GM23338 (cell line): ENCODE measurements around the gene PIK3AP1. TPM values are rescaled to one million over a fixed set of nuclear protein-coding genes. Genes with fewer than 3 reads are reported as not detected.

ENCODE experiments used
- ATAC-seq: fragments of 200-7000 bp; cut with Tn5 transposase; 3 replicates; pipeline ENCODE4 v1.9.1; 2020
- DNase-seq: peaks from one replicate; pipeline ENCODE4 v3.0.0-alpha.2; 2015; ENCODE audit warnings: low spot score
- H2AFZ ChIP-seq: fragments of 200-600 bp; sonication (generic); 2 replicates; pipeline ENCODE4 v1.8.0; 2016; ENCODE audit warnings: antibody characterized with exemption, mild to moderate bottlenecking, moderate library complexity
- H3F3A ChIP-seq: fragments of 200-600 bp; sonication (generic); replicated peaks from 2 replicates; pipeline ENCODE4 v1.8.0; 2017; ENCODE audit warnings: antibody characterized with exemption, mixed run types, low read depth
- H3K27ac ChIP-seq: fragments of 200-600 bp; sonication (generic); 2 replicates; pipeline ENCODE4 v1.6.1; 2016; ENCODE audit warnings: low read depth
- H3K27me3 ChIP-seq: fragments of 200-600 bp; sonication (generic); 2 replicates; pipeline ENCODE4 v1.8.0; 2016; ENCODE audit warnings: mild to moderate bottlenecking, mixed run types, moderate library complexity; ENCODE audit not compliant: insufficient read depth
- H3K36me3 ChIP-seq: fragments of 200-600 bp; sonication (generic); 2 replicates; pipeline ENCODE4 v1.8.0; 2016; ENCODE audit warnings: mild to moderate bottlenecking; ENCODE audit not compliant: insufficient read depth
- H3K4me1 ChIP-seq: fragments of 200-600 bp; sonication (generic); 2 replicates; pipeline ENCODE4 v1.8.0; 2016; ENCODE audit warnings: mild to moderate bottlenecking, moderate library complexity; ENCODE audit not compliant: insufficient read depth
- H3K4me2 ChIP-seq: fragments of 200-600 bp; sonication (generic); 2 replicates; pipeline ENCODE4 v1.7.1; 2017; ENCODE audit warnings: mixed run types
- H3K4me3 ChIP-seq: fragments of 200-600 bp; sonication (generic); 2 replicates; pipeline ENCODE4 v1.6.1; 2016; ENCODE audit warnings: mixed run types
- H3K79me2 ChIP-seq: fragments of 200-600 bp; sonication (generic); replicated peaks from 2 replicates; pipeline ENCODE4 v1.8.0; 2017; ENCODE audit warnings: mild to moderate bottlenecking; ENCODE audit not compliant: insufficient read depth
- H3K9me2 ChIP-seq: fragments of 200-600 bp; sonication (generic); 2 replicates; pipeline ENCODE4 v1.8.0; 2017; ENCODE audit not compliant: insufficient read depth
- H4K20me1 ChIP-seq: fragments of 200-600 bp; sonication (generic); replicated peaks from 2 replicates; pipeline ENCODE4 v1.8.0; 2017; ENCODE audit warnings: mild to moderate bottlenecking; ENCODE audit not compliant: insufficient read depth
- H3K27ac Mint-ChIP-seq: 2 replicates; pipeline ENCODE4 v1.8.0; 2020; ENCODE audit warnings: inconsistent platforms, mild to moderate bottlenecking, moderate library complexity, mixed read lengths
- H3K27me3 Mint-ChIP-seq: 3 replicates; pipeline ENCODE4 v1.8.0; 2022; ENCODE audit warnings: low read depth, mild to moderate bottlenecking, moderate library complexity, mixed read lengths, inconsistent platforms; ENCODE audit not compliant: insufficient read depth, poor library complexity
- H3K36me3 Mint-ChIP-seq: 3 replicates; pipeline ENCODE4 v1.8.0; 2021; ENCODE audit warnings: low read depth, mild to moderate bottlenecking, inconsistent platforms, moderate library complexity, mixed read lengths
- H3K4me1 Mint-ChIP-seq: 3 replicates; pipeline ENCODE4 v1.8.0; 2020; ENCODE audit warnings: mild to moderate bottlenecking, inconsistent platforms, mixed read lengths
- H3K4me3 Mint-ChIP-seq: 3 replicates; pipeline ENCODE4 v1.8.0; 2021; ENCODE audit warnings: moderate library complexity, mild to moderate bottlenecking, inconsistent platforms, mixed read lengths
- H3K9me3 Mint-ChIP-seq: 3 replicates; pipeline ENCODE4 v1.8.0; 2020; ENCODE audit warnings: moderate library complexity, mild to moderate bottlenecking, inconsistent platforms, mixed read lengths
- CREB1 ChIP-seq: fragments of 250-450 bp; sonication (Bioruptor Pico); IDR thresholded peaks from 2 replicates; pipeline ENCODE4 v1.5.0; 2020; ENCODE audit warnings: low read depth, mild to moderate bottlenecking, moderate library complexity
- EZH2 ChIP-seq: fragments of 200-600 bp; sonication (generic); IDR thresholded peaks from one replicate; pipeline ENCODE4 v1.8.0; 2017; ENCODE audit warnings: antibody characterized with exemption, mild to moderate bottlenecking, low read depth; ENCODE audit not compliant: unreplicated experiment
- EZH2phosphoT487 ChIP-seq: fragments of 200-600 bp; sonication (generic); IDR thresholded peaks from one replicate; pipeline ENCODE4 v1.8.1; 2018; ENCODE audit warnings: antibody characterized with exemption; ENCODE audit not compliant: unreplicated experiment
- JUNB ChIP-seq: IDR thresholded peaks from one replicate; pipeline ENCODE4 v1.6.1; 2016; ENCODE audit warnings: antibody characterized with exemption; ENCODE audit not compliant: unreplicated experiment
- NANOG ChIP-seq: IDR thresholded peaks from 2 replicates; pipeline ENCODE4 v1.6.1; 2016; ENCODE audit warnings: antibody characterized with exemption, borderline replicate concordance
- POLR2AphosphoS5 ChIP-seq: IDR thresholded peaks from 2 replicates; pipeline ENCODE4 v1.6.1; 2016; ENCODE audit warnings: antibody characterized with exemption, low read depth
- ZNF114 ChIP-seq: fragments of 250-450 bp; sonication (Bioruptor Pico); IDR thresholded peaks from 2 replicates; pipeline ENCODE4 v1.5.0; 2020; ENCODE audit warnings: mild to moderate bottlenecking, moderate library complexity
- polyA plus RNA-seq: library from polyadenylated mRNA; unstranded; fragments of >200 nt; fragmentation: Nextera tagmentation; extraction: Ambion mirVana; gene quantifications from 2 replicates; pipeline ENCODE4 v1.2.1, GENCODE V29; 2016
- total RNA-seq: library from RNA; depleted of rRNA; stranded (reverse); fragments of >200 nt; shearing (Covaris generic); gene quantifications from 2 replicates; pipeline ENCODE4 v1.2.3, GENCODE V29; 2014
- TF ChIP-seq, protein P1 (sequence below): fragments of 250-450 bp; sonication (Bioruptor Pico); IDR thresholded peaks from 2 replicates; pipeline ENCODE4 v1.5.0; 2020; ENCODE audit warnings: mild to moderate bottlenecking, moderate library complexity
- TF ChIP-seq, protein P2 (sequence below): IDR thresholded peaks from 2 replicates; pipeline ENCODE4 v1.6.1; 2016; ENCODE audit warnings: antibody characterized with exemption
- TF ChIP-seq, protein P3 (sequence below): IDR thresholded peaks from one replicate; pipeline ENCODE4 v1.6.1; 2018; ENCODE audit warnings: antibody characterized with exemption; ENCODE audit not compliant: unreplicated experiment
- TF ChIP-seq, protein P4 (sequence below), 2 experiments: fragments of 200-600 bp in 1 of 2; sonication (generic) in 1 of 2; conservative IDR thresholded peaks; 2 replicates each; pipeline versions ENCODE4 v1.5.1 to v1.6.1; 2016 to 2017; ENCODE audit warnings: antibody characterized with exemption in 2 of 2, low read depth in 2 of 2, mild to moderate bottlenecking in 2 of 2, moderate library complexity in 1 of 2

PIK3AP1 gene
- total and polyA plus RNA-seq, 2 experiments from 2014 or later = 0.65 to 2.3 TPM

DNA sequence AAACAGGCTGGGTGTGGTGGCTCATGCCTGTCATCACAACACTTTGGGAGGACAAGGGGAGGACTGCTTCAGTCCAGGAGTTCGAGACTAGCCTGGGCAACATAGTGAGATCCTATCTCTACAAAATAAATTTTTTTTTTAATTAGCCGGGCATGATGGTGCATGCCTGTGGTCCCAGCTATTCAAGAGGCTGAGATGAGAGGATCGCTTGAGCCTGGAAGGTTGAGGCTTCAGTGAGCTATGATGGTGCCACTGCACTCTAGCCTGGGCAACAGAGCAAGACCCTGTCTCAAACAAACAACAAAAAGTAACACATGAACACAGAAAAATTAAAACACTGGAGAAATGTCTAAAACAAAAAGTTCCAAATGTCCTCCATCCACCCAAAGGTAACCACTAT is 22.9 kb downstream of the PIK3AP1 start (continued):
- TF ChIP-seq NANOG = no peak
- TF ChIP-seq EZH2phosphoT487 = no peak

DNA sequence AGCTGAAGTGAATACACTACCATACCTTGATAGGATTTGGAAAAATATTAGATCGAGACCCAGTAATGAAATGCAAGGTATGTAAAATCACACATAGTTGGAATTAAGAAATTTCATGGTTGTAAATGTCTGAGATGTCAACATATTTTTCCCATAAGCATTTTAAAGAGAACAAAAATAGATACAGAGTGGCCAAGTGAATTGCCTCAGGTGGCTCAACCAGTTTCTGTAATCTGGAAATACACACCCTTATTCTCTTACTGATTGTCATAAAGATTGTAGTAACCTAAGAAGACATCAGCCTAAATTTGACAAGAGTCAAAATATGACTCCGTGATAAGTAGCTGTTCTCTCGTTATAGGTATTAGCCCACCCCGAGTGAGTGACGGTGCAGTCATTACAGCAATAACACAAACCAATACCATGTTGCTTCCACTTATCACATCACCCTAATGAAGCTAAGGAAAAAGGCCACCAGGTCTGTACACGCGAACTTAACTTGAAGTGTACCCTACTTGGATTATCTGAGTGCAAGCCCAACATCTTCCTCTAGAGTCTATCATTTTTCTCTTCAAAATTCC is 23.4 kb downstream of the PIK3AP1 start:
- Mint-ChIP-seq H3K27ac (no peak overlapping the region), H3K4me3 (no peak overlapping the region), H3K9me3 (no peaks in the 10 kb centered on the region), H3K36me3 (no peaks in the 10 kb centered on the region), H3K4me1 (peaks cover 3% of the 10 kb centered on the region; the same call in 2 of the 3 replicates), H3K27me3 (no peaks in the 10 kb centered on the region)
- H3K9me2 ChIP-seq = no peaks in the 10 kb centered on the region
- no peak for ATAC-seq
- H3K27ac ChIP-seq = no peak overlapping the region
- no peak overlapping the region for H3K4me3 ChIP-seq
- H3K27me3 ChIP-seq = no peaks in the 10 kb centered on the region
- H3K4me1 ChIP-seq = no peaks in the 10 kb centered on the region
- DNase-seq = no peak
- H4K20me1 ChIP-seq = no peaks in the 10 kb centered on the region
- no peak overlapping the region for H3K4me2 ChIP-seq
- H3K36me3 ChIP-seq = no peaks in the 10 kb centered on the region
- H3F3A ChIP-seq = no peaks in the 10 kb centered on the region
- TF ChIP-seq, protein P1, sequence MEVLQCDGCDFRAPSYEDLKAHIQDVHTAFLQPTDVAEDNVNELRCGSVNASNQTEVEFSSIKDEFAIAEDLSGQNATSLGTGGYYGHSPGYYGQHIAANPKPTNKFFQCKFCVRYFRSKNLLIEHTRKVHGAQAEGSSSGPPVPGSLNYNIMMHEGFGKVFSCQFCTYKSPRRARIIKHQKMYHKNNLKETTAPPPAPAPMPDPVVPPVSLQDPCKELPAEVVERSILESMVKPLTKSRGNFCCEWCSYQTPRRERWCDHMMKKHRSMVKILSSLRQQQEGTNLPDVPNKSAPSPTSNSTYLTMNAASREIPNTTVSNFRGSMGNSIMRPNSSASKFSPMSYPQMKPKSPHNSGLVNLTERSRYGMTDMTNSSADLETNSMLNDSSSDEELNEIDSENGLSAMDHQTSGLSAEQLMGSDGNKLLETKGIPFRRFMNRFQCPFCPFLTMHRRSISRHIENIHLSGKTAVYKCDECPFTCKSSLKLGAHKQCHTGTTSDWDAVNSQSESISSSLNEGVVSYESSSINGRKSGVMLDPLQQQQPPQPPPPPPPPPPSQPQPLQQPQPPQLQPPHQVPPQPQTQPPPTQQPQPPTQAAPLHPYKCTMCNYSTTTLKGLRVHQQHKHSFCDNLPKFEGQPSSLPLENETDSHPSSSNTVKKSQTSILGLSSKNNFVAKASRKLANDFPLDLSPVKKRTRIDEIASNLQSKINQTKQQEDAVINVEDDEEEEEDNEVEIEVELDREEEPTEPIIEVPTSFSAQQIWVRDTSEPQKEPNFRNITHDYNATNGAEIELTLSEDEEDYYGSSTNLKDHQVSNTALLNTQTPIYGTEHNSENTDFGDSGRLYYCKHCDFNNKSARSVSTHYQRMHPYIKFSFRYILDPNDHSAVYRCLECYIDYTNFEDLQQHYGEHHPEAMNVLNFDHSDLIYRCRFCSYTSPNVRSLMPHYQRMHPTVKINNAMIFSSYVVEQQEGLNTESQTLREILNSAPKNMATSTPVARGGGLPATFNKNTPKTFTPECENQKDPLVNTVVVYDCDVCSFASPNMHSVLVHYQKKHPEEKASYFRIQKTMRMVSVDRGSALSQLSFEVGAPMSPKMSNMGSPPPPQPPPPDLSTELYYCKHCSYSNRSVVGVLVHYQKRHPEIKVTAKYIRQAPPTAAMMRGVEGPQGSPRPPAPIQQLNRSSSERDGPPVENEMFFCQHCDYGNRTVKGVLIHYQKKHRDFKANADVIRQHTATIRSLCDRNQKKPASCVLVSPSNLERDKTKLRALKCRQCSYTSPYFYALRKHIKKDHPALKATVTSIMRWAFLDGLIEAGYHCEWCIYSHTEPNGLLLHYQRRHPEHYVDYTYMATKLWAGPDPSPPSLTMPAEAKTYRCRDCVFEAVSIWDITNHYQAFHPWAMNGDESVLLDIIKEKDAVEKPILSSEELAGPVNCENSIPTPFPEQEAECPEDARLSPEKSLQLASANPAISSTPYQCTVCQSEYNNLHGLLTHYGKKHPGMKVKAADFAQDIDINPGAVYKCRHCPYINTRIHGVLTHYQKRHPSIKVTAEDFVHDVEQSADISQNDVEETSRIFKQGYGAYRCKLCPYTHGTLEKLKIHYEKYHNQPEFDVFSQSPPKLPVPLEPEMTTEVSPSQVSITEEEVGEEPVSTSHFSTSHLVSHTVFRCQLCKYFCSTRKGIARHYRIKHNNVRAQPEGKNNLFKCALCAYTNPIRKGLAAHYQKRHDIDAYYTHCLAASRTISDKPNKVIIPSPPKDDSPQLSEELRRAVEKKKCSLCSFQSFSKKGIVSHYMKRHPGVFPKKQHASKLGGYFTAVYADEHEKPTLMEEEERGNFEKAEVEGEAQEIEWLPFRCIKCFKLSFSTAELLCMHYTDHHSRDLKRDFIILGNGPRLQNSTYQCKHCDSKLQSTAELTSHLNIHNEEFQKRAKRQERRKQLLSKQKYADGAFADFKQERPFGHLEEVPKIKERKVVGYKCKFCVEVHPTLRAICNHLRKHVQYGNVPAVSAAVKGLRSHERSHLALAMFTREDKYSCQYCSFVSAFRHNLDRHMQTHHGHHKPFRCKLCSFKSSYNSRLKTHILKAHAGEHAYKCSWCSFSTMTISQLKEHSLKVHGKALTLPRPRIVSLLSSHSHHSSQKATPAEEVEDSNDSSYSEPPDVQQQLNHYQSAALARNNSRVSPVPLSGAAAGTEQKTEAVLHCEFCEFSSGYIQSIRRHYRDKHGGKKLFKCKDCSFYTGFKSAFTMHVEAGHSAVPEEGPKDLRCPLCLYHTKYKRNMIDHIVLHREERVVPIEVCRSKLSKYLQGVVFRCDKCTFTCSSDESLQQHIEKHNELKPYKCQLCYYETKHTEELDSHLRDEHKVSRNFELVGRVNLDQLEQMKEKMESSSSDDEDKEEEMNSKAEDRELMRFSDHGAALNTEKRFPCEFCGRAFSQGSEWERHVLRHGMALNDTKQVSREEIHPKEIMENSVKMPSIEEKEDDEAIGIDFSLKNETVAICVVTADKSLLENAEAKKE (CRISPR knock-in tag) = no peak
- TF ChIP-seq, protein P2, sequence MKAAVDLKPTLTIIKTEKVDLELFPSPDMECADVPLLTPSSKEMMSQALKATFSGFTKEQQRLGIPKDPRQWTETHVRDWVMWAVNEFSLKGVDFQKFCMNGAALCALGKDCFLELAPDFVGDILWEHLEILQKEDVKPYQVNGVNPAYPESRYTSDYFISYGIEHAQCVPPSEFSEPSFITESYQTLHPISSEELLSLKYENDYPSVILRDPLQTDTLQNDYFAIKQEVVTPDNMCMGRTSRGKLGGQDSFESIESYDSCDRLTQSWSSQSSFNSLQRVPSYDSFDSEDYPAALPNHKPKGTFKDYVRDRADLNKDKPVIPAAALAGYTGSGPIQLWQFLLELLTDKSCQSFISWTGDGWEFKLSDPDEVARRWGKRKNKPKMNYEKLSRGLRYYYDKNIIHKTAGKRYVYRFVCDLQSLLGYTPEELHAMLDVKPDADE = no peak
- TF ChIP-seq NANOG = no peak
- TF ChIP-seq POLR2AphosphoS5 = no peak
- TF ChIP-seq EZH2phosphoT487 = no peak
- TF ChIP-seq, protein P3, sequence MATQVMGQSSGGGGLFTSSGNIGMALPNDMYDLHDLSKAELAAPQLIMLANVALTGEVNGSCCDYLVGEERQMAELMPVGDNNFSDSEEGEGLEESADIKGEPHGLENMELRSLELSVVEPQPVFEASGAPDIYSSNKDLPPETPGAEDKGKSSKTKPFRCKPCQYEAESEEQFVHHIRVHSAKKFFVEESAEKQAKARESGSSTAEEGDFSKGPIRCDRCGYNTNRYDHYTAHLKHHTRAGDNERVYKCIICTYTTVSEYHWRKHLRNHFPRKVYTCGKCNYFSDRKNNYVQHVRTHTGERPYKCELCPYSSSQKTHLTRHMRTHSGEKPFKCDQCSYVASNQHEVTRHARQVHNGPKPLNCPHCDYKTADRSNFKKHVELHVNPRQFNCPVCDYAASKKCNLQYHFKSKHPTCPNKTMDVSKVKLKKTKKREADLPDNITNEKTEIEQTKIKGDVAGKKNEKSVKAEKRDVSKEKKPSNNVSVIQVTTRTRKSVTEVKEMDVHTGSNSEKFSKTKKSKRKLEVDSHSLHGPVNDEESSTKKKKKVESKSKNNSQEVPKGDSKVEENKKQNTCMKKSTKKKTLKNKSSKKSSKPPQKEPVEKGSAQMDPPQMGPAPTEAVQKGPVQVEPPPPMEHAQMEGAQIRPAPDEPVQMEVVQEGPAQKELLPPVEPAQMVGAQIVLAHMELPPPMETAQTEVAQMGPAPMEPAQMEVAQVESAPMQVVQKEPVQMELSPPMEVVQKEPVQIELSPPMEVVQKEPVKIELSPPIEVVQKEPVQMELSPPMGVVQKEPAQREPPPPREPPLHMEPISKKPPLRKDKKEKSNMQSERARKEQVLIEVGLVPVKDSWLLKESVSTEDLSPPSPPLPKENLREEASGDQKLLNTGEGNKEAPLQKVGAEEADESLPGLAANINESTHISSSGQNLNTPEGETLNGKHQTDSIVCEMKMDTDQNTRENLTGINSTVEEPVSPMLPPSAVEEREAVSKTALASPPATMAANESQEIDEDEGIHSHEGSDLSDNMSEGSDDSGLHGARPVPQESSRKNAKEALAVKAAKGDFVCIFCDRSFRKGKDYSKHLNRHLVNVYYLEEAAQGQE = no peak
- no peak for TF ChIP-seq EZH2
- TF ChIP-seq, protein P4, sequence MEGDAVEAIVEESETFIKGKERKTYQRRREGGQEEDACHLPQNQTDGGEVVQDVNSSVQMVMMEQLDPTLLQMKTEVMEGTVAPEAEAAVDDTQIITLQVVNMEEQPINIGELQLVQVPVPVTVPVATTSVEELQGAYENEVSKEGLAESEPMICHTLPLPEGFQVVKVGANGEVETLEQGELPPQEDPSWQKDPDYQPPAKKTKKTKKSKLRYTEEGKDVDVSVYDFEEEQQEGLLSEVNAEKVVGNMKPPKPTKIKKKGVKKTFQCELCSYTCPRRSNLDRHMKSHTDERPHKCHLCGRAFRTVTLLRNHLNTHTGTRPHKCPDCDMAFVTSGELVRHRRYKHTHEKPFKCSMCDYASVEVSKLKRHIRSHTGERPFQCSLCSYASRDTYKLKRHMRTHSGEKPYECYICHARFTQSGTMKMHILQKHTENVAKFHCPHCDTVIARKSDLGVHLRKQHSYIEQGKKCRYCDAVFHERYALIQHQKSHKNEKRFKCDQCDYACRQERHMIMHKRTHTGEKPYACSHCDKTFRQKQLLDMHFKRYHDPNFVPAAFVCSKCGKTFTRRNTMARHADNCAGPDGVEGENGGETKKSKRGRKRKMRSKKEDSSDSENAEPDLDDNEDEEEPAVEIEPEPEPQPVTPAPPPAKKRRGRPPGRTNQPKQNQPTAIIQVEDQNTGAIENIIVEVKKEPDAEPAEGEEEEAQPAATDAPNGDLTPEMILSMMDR (conservative IDR thresholded peaks at IDR 0.05; ENCODE audit: low read depth in 2 of 2) = no peak
- TF ChIP-seq CREB1 (CRISPR knock-in tag) = no peak
- no peak for TF ChIP-seq ZNF114 (CRISPR knock-in tag)
- no peak for TF ChIP-seq JUNB
- H3K79me2 ChIP-seq = no peaks in the 10 kb centered on the region
- no peak overlapping the region for H2AFZ ChIP-seq
